ENCODE data around the gene SREK1.

The SREK1 gene

GRCh38 chr5:66223637-66224036 is 79.5 kb downstream of the SREK1 start:
- H3K36me3 ChIP-seq (ENCODE audit: control insufficient read depth, insufficient read depth, low read length, severe bottlenecking) = no peaks in the 10 kb centered on the region
- DNase-seq (ENCODE audit: low read depth) = peak; percentile 10
- no peaks in the 10 kb centered on the region for H3K27me3 ChIP-seq (replicated peaks; ENCODE audit: control insufficient read depth, insufficient read depth, low read length)
- H3K4me3 ChIP-seq (ENCODE audit: low read length) = no peak overlapping the region
- no peak overlapping the region for H3K9ac ChIP-seq (ENCODE audit: low read length)
- no peaks in the 10 kb centered on the region for H3K9me3 ChIP-seq (ENCODE audit: control insufficient read depth, low read length)
- H3K4me1 ChIP-seq (ENCODE audit: control insufficient read depth, insufficient read depth, low read length) = no peaks in the 10 kb centered on the region

- no peak for DNase-seq (ENCODE audit: low read depth)
- Histone ChIP-seq H3K9me3 (ENCODE audit: control insufficient read depth, low read length) (no peaks in the 10 kb centered on the region), H3K36me3 (ENCODE audit: control insufficient read depth, insufficient read depth, low read length, severe bottlenecking) (no peaks in the 10 kb centered on the region), H3K9ac (ENCODE audit: low read length) (no peak overlapping the region), H3K4me1 (ENCODE audit: control insufficient read depth, insufficient read depth, low read length) (no peaks in the 10 kb centered on the region), H3K27me3 (replicated peaks; ENCODE audit: control insufficient read depth, insufficient read depth, low read length) (no peaks in the 10 kb centered on the region), H3K4me3 (ENCODE audit: low read length) (no peak overlapping the region)
Observed at GRCh38 chr5:66224274-66224673, 80.2 kb downstream of the SREK1 start.

- no peak for DNase-seq (ENCODE audit: low read depth)
- Histone ChIP-seq H3K9me3 (ENCODE audit: control insufficient read depth, low read length) (no peaks in the 10 kb centered on the region), H3K9ac (ENCODE audit: low read length) (no peak overlapping the region), H3K27me3 (replicated peaks; ENCODE audit: control insufficient read depth, insufficient read depth, low read length) (no peaks in the 10 kb centered on the region), H3K36me3 (ENCODE audit: control insufficient read depth, insufficient read depth, low read length, severe bottlenecking) (no peaks in the 10 kb centered on the region), H3K4me1 (ENCODE audit: control insufficient read depth, insufficient read depth, low read length) (no peaks in the 10 kb centered on the region), H3K4me3 (ENCODE audit: low read length) (no peak overlapping the region)
Observed at GRCh38 chr5:66224773-66225553, 80.9 kb downstream of the SREK1 start.

- no peak for DNase-seq (ENCODE audit: low read depth)
- Histone ChIP-seq H3K9me3 (ENCODE audit: control insufficient read depth, low read length) (no peaks in the 10 kb centered on the region), H3K4me1 (ENCODE audit: control insufficient read depth, insufficient read depth, low read length) (no peaks in the 10 kb centered on the region), H3K4me3 (ENCODE audit: low read length) (no peak overlapping the region), H3K9ac (ENCODE audit: low read length) (no peak overlapping the region), H3K36me3 (ENCODE audit: control insufficient read depth, insufficient read depth, low read length, severe bottlenecking) (no peaks in the 10 kb centered on the region), H3K27me3 (replicated peaks; ENCODE audit: control insufficient read depth, insufficient read depth, low read length) (no peaks in the 10 kb centered on the region)
Observed at GRCh38 chr5:66230551-66230950, 86.5 kb downstream of the SREK1 start.

GRCh38 chr5:66231508-66231907 is 87.4 kb downstream of the SREK1 start:
- Histone ChIP-seq H3K36me3 (ENCODE audit: control insufficient read depth, insufficient read depth, low read length, severe bottlenecking) (no peaks in the 10 kb centered on the region), H3K4me1 (ENCODE audit: control insufficient read depth, insufficient read depth, low read length) (no peaks in the 10 kb centered on the region), H3K4me3 (ENCODE audit: low read length) (no peak overlapping the region), H3K27me3 (replicated peaks; ENCODE audit: control insufficient read depth, insufficient read depth, low read length) (no peaks in the 10 kb centered on the region), H3K9ac (ENCODE audit: low read length) (no peak overlapping the region), H3K9me3 (ENCODE audit: control insufficient read depth, low read length) (no peaks in the 10 kb centered on the region)
- DNase-seq (ENCODE audit: low read depth) = no peak

- no peak for DNase-seq (ENCODE audit: low read depth)
- Histone ChIP-seq H3K4me1 (ENCODE audit: control insufficient read depth, insufficient read depth, low read length) (no peaks in the 10 kb centered on the region), H3K9me3 (ENCODE audit: control insufficient read depth, low read length) (no peaks in the 10 kb centered on the region), H3K27me3 (replicated peaks; ENCODE audit: control insufficient read depth, insufficient read depth, low read length) (no peaks in the 10 kb centered on the region), H3K9ac (ENCODE audit: low read length) (no peak overlapping the region), H3K36me3 (ENCODE audit: control insufficient read depth, insufficient read depth, low read length, severe bottlenecking) (no peaks in the 10 kb centered on the region), H3K4me3 (ENCODE audit: low read length) (no peak overlapping the region)
Observed at GRCh38 chr5:66232275-66232674, 88.2 kb downstream of the SREK1 start.

- Histone ChIP-seq H3K9ac (ENCODE audit: low read length) (no peak overlapping the region), H3K27me3 (replicated peaks; ENCODE audit: control insufficient read depth, insufficient read depth, low read length) (peaks cover 4% of the 10 kb centered on the region), H3K36me3 (ENCODE audit: control insufficient read depth, insufficient read depth, low read length, severe bottlenecking) (no peaks in the 10 kb centered on the region), H3K4me1 (ENCODE audit: control insufficient read depth, insufficient read depth, low read length) (no peaks in the 10 kb centered on the region), H3K9me3 (ENCODE audit: control insufficient read depth, low read length) (no peaks in the 10 kb centered on the region), H3K4me3 (ENCODE audit: low read length) (no peak overlapping the region)
- DNase-seq (ENCODE audit: low read depth) = no peak
Observed at GRCh38 chr5:66232706-66233445, 88.8 kb downstream of the SREK1 start.
